Stomach smooth muscle (tissue), 2 donors: ENCODE data around the gene SYNE2.

ENCODE experiments used
- H3K27ac ChIP-seq: one replicate; pipeline ENCODE4 v1.7.0; 2013; ENCODE audit warnings: mild to moderate bottlenecking, low read length, inconsistent platforms
- H3K27me3 ChIP-seq, 2 donors: one replicate each; pipeline ENCODE4 v1.7.0; 2013; ENCODE audit warnings: low read length in 2 of 2; ENCODE audit not compliant: insufficient read depth in 2 of 2, control insufficient read depth in 1 of 2
- H3K36me3 ChIP-seq, 2 donors: one replicate each; pipeline ENCODE4 v1.7.0; 2013; ENCODE audit warnings: low read length in 2 of 2; ENCODE audit not compliant: control insufficient read depth in 2 of 2, insufficient read depth in 2 of 2
- H3K4me1 ChIP-seq: one replicate; pipeline ENCODE4 v1.7.0; 2013; ENCODE audit warnings: low read length; ENCODE audit not compliant: control insufficient read depth, insufficient read depth
- H3K4me3 ChIP-seq, 2 donors: one replicate each; pipeline ENCODE4 v1.7.0; 2013; ENCODE audit warnings: low read length in 2 of 2
- H3K9ac ChIP-seq, 2 donors: one replicate each; pipeline ENCODE4 v1.7.0; 2013; ENCODE audit warnings: low read length in 2 of 2, mild to moderate bottlenecking in 1 of 2
- H3K9me3 ChIP-seq, 2 donors: one replicate each; pipeline ENCODE4 v1.7.0; 2013; ENCODE audit warnings: low read length in 2 of 2; ENCODE audit not compliant: control insufficient read depth in 2 of 2
- donor health status: healthy.
- donor health status: Pancreatic carcinoma.

The SYNE2 gene

DNA sequence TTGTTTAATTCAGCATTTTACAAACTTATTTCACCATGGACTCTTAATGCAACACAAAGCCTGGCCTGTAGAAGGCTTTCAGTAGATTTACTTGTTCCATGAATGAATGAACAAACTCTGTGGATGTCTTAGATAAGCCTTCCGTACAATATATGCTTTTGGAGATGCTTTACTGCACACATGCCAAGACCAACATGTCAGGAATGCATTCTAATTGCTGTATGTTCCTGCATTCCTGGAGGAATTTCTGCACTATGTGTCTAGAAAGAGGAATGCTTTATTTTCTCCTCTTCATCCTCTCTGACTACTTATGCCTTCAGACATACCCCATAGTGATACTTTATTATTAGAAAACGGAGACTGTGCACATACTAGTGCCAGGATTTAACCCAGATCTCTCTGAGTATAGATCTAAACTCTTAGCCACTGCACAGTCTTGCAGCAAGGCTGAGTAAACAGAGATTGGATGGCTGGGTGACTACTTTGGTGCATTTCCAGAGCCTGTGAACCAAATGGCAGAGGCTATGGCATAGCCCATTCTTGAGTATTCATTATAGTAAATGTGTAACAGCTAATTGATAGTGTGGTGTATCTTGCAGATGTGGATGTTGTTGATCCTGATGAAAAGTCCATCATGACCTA is 108.2 kb downstream of the SYNE2 start:
- Histone ChIP-seq H3K9ac (no peak overlapping the region), H3K9me3 (no peaks in the 10 kb centered on the region), H3K27me3 (no peaks in the 10 kb centered on the region), H3K4me3 (no peak overlapping the region), H3K36me3 (no peaks in the 10 kb centered on the region), H3K27ac (no peak overlapping the region), H3K4me1 (no peaks in the 10 kb centered on the region)

DNA sequence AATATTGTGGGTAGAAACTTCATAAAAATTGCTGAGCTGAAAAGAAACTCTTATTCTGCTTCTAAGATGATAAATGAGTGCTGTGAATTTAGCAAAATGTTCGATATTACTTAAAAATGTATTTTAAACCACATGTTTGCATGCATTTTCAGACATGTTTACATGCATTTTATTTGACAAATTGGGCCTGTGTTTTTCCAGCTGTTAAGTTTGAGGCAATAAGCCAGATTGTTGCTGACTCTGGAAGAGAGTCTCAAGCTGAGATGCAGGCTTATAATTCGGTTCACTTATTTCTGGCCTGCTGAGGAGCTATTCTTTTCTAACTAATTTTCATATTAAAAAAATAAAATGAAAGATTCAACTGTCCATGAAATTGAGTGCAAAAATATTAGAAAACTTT is 110.1 kb downstream of the SYNE2 start:
- Histone ChIP-seq H3K4me3 (no peak overlapping the region), H3K4me1 (no peaks in the 10 kb centered on the region), H3K27ac (no peak overlapping the region), H3K36me3 (no peaks in the 10 kb centered on the region), H3K9me3 (no peaks in the 10 kb centered on the region), H3K27me3 (no peaks in the 10 kb centered on the region), H3K9ac (no peak overlapping the region)

GRCh38 chr14:63963439-63963838 is 110.6 kb downstream of the SYNE2 start:
- no peaks in the 10 kb centered on the region for H3K27me3 ChIP-seq
- no peak overlapping the region for H3K27ac ChIP-seq
- no peaks in the 10 kb centered on the region for H3K36me3 ChIP-seq
- no peaks in the 10 kb centered on the region for H3K9me3 ChIP-seq
- no peak overlapping the region for H3K9ac ChIP-seq
- H3K4me1 ChIP-seq: no peaks in the 10 kb centered on the region
- H3K4me3 ChIP-seq: no peak overlapping the region

DNA sequence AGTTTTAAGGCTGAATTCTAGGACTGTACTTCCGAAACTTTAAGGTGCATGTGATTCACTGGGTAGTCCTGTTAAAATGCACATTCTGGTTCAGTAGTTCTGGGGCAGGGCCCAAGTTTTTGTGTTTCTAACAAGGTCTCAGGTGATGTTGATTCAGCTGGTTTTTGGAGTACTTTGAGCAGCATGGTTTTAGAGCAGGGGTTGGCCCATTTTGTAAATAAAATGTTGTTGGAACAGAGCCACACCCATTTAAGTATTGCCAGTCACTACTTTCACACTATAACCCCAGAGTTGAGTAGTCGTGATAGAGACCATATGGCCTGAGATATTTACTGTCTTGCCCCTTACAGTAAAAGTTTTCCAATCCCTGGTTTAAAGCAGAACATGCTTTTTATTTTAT is 111.3 kb downstream of the SYNE2 start:
- no peak overlapping the region for H3K4me3 ChIP-seq
- no peak overlapping the region for H3K9ac ChIP-seq
- no peaks in the 10 kb centered on the region for H3K27me3 ChIP-seq
- H3K4me1 ChIP-seq: no peaks in the 10 kb centered on the region
- no peaks in the 10 kb centered on the region for H3K9me3 ChIP-seq
- H3K27ac ChIP-seq: no peak overlapping the region
- H3K36me3 ChIP-seq: no peaks in the 10 kb centered on the region

- no peaks in the 10 kb centered on the region for H3K9me3 ChIP-seq
- no peaks in the 10 kb centered on the region for H3K27me3 ChIP-seq
- H3K4me3 ChIP-seq: no peak overlapping the region
- H3K9ac ChIP-seq: no peak overlapping the region
- H3K4me1 ChIP-seq: no peaks in the 10 kb centered on the region
- H3K36me3 ChIP-seq: no peaks in the 10 kb centered on the region
- no peak overlapping the region for H3K27ac ChIP-seq
Observed at GRCh38 chr14:63966407-63966806, 113.6 kb downstream of the SYNE2 start.

DNA sequence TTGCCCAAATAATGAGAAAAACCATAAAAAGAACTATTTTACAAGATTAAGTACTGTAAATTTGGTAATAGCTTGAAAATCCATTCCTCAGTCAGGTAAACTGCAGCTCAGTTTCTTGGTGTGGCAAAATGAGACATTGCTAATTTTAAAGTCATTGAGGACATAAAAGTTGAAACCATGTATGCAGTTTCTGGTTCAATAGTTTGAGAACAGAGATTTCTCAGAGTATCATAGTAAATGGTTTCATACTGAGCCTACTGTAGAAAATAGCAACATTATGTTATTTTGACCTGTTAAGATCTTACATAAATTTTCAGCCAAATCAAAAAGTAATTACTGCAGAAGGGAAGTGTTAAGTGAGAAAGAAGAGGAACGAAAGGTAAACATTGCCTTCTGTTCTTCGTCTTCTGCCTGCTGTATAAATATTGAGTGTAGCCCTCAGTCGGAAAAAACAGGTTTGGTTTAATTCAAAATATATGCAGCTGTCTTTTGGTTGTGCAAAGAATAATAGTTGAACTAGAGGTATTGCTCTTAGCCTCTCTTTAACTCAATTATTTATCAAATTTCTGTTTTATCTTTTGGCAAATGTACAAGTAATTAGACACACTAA is 119.6 kb downstream of the SYNE2 start:
- Histone ChIP-seq H3K27ac (no peak overlapping the region), H3K4me3 (no peak overlapping the region), H3K9me3 (no peaks in the 10 kb centered on the region), H3K9ac (no peak overlapping the region), H3K27me3 (no peaks in the 10 kb centered on the region), H3K4me1 (no peaks in the 10 kb centered on the region), H3K36me3 (no peaks in the 10 kb centered on the region)

- Histone ChIP-seq H3K4me3 (no peak overlapping the region), H3K4me1 (no peaks in the 10 kb centered on the region), H3K9ac (no peak overlapping the region), H3K36me3 (no peaks in the 10 kb centered on the region), H3K27me3 (no peaks in the 10 kb centered on the region), H3K9me3 (no peaks in the 10 kb centered on the region), H3K27ac (no peak overlapping the region)
Observed at GRCh38 chr14:63974176-63974575, 121.4 kb downstream of the SYNE2 start.

GRCh38 chr14:63981569-63981968 is 128.8 kb downstream of the SYNE2 start:
- Histone ChIP-seq H3K9ac (no peak overlapping the region), H3K27ac (no peak overlapping the region), H3K9me3 (no peaks in the 10 kb centered on the region), H3K4me1 (no peaks in the 10 kb centered on the region), H3K27me3 (no peaks in the 10 kb centered on the region), H3K4me3 (no peak overlapping the region), H3K36me3 (no peaks in the 10 kb centered on the region)

DNA sequence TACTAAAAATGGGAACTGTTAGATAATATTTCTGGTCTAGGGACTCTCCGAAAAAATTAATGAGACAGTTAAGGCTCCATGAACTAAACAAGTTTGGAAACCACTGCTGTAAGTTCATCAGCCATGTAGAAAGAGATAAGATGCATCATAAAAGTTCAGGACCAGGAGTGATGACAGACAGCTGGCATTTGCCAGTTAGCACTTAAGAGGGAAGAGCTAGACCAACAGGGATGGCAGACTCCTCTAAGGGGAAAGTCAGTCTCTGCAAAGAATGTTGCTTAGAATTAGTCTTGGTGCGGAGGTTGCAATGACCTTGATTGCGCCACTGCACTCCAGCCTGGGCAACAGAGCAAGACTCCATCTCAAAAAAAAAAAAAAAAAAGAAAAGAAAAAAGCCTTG is 129.4 kb downstream of the SYNE2 start:
- no peaks in the 10 kb centered on the region for H3K27me3 ChIP-seq
- no peak overlapping the region for H3K27ac ChIP-seq
- no peak overlapping the region for H3K4me3 ChIP-seq
- no peaks in the 10 kb centered on the region for H3K36me3 ChIP-seq
- no peaks in the 10 kb centered on the region for H3K4me1 ChIP-seq
- no peaks in the 10 kb centered on the region for H3K9me3 ChIP-seq
- H3K9ac ChIP-seq: no peak overlapping the region

DNA sequence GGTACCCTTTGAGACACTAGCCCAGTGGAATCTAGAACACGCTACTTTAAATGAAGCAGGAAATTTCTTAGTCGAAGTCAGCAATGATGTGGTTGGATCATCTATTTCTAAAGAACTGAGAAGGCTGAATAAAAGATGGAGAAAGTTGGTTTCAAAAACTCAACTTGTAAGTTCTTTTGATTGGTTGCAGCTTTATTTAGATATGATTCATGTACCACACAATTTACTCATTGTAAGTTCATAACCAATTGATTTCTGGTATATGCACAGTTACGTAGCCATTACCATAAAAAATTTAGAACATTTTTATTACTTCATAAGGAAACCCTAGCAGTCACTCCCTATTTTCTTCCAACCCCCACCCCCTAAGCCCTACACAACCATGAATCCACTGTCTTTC is 129.8 kb downstream of the SYNE2 start:
- no peak overlapping the region for H3K27ac ChIP-seq

GRCh38 chr14:63986789-63987533 is 134.2 kb downstream of the SYNE2 start:
- Histone ChIP-seq H3K27ac (no peak overlapping the region), H3K4me3 (no peak overlapping the region), H3K4me1 (no peaks in the 10 kb centered on the region), H3K9me3 (no peaks in the 10 kb centered on the region), H3K27me3 (no peaks in the 10 kb centered on the region), H3K36me3 (no peaks in the 10 kb centered on the region), H3K9ac (no peak overlapping the region)

More for the DNA sequence above, 129.8 kb downstream of the SYNE2 start:
- no peaks in the 10 kb centered on the region for H3K27me3 ChIP-seq
- H3K9me3 ChIP-seq: no peaks in the 10 kb centered on the region
- H3K4me3 ChIP-seq: no peak overlapping the region
- H3K4me1 ChIP-seq: no peaks in the 10 kb centered on the region
- no peaks in the 10 kb centered on the region for H3K36me3 ChIP-seq
- H3K9ac ChIP-seq: no peak overlapping the region
